Endothelial cell of hepatic sinusoid (primary cell): ENCODE measurements around the gene ATP2C1.
"Not testable (repeated sequence)": the region's sequence is repeated elsewhere in the genome, so short reads cannot be mapped to it uniquely, and the experiment has no call there.

Experiments
- in situ Hi-C: cut with HindIII; loops from 2 replicates; pipeline ENCODE4 v1.10.0; 2017; ENCODE audit warnings: low sequenced_read_pairs

ATP2C1 gene

GRCh38 chr3:131036986-131037385, 143.1 kb downstream of the ATP2C1 start:
- in situ Hi-C loops = no loop called here

- in situ Hi-C loops = no loop called here
These were observed 144.4 kb downstream of the ATP2C1 start for GRCh38 chr3:131038326-131038725.

- in situ Hi-C loops = not testable (repeated sequence)
These were observed 148.5 kb downstream of the ATP2C1 start for GRCh38 chr3:131042271-131042985.

GRCh38 chr3:131047582-131047981, 153.7 kb downstream of the ATP2C1 start:
- in situ Hi-C loops = no loop called here

GRCh38 chr3:131048030-131048429, 154.1 kb downstream of the ATP2C1 start:
- in situ Hi-C loops = no loop called here

- in situ Hi-C loops = no loop called here
These were observed 156.1 kb downstream of the ATP2C1 start for GRCh38 chr3:131050001-131050400.

GRCh38 chr3:131053043-131053859, 159.4 kb downstream of the ATP2C1 start:
- in situ Hi-C loops = no loop called here
